ENCODE measurements around the gene CAPN2.
"Not testable (repeated sequence)": the region's sequence is repeated elsewhere in the genome, so short reads cannot be mapped to it uniquely, and the experiment has no call there.

The CAPN2 gene

DNA sequence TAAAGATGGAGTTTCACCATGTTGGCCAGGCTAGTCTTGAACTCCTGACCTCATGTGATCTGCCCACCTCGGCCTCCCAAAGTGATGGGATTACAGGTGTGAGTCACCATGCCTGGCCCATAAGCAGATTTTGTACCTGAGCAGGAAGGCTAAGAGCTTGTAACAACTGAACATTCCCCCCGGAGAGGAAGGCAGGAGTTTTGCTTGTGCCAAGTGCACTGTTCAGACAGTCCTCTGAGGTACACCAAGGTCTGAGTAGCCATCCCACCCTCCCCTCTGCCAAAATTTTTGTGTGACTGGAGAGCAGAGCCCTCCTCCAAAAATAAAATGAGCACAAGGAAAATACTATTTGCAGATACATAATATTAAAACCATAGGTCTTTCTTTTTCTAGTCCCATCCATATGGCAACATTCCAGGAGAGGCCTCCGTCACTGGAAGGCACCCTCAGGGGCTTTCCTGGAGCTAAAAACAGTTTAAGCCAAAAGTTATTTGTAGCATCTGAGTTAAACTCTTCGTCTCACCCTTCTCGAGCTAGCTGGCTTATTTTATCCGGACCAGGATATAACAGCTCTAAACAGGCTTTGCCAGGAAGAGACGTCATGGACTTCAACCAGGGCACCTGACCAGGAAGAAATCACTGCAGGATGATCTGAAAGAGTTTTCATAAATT, 27.2 kb downstream of the CAPN2 start:
- no peak for DNase-seq (ENCODE audit: low spot score)

DNA sequence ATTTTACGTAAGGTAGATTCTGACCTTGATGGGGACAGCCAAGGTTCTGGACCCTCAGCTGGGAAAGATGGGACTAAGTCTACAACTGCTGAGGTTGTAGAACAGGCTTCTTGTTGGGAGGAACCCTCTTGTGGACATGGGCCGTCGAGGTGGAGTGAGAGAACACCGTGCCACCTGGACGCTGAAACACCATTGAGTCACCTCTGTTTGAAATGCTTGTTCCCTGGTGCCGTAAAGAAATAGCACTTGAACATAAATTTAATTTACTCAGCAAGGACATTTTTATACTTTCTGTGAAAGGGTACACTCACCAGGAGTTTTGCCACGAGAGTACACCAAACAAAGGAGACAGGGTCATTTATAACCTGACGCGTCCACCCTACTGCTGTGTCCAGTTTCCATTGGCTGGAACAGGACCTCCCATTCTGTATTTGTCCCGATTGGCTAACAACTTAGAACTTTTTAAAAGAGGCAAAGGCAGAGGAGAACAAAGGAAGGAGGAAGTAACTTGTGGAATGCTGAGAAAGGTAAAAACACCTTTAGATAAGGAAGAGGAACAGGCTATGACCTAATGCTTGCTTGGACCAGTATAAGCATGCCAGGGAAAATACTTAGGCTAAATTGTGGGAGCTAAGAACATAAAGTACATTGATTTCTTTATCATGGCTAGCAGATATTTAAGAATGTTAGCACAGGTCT, 27.8 kb downstream of the CAPN2 start:
- not testable (repeated sequence) for DNase-seq (ENCODE audit: low spot score)

DNA sequence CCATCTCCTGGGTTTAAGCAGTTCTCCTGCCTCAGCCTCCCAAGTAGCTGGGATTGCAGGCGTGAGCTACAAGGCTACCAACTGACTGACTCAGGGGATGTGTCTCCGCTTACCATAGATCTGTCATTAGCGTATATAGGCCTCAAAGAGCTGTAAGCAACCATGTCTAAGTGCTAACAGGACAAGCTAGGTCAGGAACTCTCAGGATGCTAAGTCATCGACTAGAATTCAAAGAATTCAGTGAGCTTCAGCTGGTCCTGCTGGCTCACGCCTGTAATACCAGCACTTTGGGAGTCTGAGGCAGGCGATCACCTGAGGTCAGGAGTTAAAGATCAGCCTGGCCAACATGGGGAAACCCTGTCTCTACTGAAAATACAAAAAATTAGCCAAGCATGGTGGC, 29.5 kb downstream of the CAPN2 start:
- no peak for DNase-seq (ENCODE audit: low spot score)

DNA sequence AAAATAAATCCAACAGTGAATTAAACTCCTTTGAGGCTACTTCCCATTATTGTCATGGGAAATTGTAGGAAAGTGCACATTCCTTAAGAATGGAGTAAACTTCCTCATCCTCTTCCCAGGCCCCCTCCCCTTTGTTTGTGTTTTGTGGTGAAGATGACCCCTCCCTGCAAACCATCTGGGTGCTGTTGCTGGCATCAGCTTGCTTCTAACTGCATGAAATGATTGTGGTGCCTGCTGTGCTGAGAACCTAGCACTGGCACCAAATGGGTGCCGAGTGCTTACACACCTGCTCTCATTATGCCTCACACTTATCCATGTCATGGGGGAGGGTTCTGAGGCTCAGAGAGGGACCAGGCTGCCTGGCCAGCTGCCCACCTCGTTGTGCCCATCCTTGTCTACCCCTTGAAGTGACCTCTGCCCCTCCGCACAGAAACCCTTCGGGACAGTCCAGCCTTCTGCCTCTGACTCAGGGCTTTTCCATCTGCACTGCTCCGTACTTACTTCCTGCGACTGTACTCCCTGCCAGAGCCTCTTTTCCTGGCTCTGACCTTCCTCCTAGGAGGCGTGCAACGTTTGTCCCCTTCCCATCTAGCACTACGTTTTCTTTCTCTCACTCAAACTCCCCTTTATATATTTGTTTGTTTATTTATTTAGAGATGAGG, 30.6 kb downstream of the CAPN2 start:
- DNase-seq (ENCODE audit: low spot score): no peak

DNA sequence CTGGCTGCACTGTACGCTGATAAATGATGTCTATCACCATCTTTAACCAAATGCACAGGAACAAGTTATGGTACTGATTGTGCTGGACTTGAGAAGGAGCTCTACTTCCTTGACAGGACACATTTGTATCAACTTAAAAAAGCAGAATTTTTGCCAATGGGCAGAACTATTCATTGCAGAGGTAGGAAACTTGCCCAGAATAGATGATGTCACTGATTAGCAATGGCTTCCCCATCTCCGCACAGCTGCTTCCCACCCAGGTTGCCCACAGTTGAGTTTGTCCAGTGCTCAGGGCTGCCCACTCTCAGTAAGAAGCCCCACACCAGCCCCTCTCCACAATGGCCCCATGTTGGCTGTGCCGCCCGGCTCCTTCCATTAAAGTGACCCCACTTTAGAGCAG, 33.4 kb downstream of the CAPN2 start:
- DNase-seq (ENCODE audit: low spot score): no peak

DNA sequence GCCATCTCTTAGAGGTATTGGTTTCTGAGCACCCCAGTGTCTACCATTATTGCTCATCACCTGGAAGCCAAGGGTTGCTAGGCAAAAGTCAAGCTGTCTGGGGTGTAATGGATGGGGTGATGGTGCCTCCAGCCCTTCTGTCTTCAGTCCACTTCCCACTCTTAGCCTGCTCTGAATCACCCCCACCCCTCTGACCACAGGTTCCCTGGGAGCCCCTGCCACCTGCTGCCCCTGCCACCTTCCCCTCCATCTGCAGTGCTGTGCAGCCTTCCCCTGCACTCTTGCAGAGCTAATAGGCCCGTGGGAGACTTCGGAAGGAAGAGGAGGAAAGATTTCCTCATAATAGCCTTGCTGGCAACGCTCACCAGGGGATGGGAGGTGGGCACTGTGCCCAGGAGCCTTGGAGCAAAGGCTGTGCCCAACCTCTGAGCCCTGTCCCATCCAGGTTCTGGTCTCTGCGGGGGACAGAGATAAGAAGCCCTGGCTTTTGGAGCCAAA, 35.5 kb downstream of the CAPN2 start:
- DNase-seq (ENCODE audit: low spot score): no peak

DNA sequence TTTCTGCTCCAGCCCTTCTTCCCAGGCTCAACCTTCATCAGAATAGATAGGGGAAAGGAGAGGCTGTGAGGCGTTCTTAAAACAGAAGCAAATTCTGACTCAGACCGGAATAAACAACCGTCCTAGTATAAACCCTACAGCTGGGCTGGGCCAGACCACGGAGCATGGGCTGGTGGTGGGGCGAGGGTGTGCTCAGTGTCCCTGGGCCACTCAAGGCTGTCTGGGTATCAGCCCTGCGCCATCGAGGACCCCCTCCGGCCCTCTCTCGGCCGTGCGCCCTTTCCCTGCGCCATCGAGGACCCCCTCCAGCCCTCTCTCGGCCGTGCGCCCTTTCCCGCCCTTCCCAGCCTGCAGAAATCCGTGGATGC, 36.0 kb downstream of the CAPN2 start:
- DNase-seq (ENCODE audit: low spot score): no peak

DNA sequence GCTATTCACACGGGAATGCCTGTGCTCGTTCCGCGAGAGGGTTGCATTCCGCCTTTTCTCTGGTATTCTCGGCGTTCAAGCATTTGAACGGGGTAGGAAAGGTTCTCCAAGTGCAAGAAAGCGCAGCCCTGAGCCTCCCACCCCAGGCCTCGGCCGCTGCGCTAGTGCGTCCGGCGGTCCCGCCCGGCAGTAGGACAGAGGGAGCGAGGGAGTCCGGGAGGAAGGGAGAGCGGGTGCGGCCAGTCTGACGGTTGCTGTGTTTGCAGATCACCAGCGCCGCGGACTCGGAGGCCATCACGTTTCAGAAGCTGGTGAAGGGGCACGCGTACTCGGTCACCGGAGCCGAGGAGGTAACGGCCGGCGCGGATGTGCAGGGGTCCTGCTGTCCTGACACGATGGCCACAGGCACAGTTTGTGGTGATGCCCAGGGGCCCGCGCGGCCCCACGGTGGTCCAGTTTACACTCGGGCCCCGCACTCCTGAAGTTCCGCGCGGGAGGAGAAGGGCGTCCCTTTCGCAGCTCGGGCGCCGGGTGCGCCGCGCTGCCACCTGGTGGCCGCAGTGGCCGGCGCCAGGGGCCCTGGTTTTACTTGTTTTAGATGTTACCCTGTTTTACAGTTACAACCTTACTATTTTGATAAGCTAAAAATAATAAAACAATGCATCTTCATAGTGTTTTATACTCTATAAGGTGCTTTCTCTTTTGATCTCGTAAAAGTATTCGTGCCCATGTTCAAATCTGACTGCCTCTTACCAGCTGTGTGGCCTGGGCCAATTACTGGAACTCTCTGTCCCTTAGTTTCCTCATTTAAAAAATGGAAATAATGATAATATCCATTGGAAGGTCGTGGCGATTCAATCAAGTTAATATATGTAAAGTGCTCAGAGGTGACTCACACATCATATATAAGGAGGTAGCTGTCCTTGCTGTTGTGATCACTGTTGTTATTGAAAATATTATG, 36.7 kb downstream of the CAPN2 start:
- DNase-seq (ENCODE audit: low spot score): no peak

DNA sequence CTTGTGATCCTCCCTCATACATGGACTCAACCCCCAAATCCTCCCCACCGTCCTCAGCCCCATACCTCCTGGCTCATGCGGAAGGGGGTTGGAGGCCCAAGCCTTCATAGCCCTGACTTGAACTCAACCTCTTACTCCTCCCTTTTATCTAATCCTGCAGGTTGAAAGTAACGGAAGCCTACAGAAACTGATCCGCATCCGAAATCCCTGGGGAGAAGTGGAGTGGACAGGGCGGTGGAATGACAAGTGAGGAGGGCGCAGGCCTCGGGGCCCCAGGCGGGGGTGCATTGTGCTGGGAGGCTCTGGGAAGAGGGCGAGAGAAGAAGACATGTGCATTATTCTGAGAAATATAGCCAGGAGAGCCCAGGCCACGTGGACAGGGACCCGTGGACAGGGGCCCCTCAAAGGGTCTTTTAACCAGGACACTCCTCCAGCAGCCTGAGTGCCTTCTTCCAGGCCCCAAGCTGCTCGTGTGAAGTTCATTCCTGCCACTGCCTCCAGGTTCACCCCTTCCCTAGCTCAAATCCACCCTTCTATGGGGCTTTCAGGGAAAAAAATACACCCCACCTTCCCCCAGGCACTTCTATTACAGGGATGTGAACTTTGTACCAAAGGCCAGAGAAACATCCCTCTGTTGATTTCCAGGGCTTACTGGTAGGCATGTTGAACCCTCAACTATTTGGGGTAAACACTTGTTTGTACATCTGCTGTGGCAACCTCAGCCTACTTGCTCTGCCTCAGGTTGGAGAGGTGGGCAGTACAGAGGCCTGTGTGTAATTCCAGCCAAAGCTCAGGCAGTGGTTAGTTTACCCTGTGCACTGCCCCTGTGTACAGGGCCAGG, 38.6 kb downstream of the CAPN2 start:
- no peak for DNase-seq (ENCODE audit: low spot score)

DNA sequence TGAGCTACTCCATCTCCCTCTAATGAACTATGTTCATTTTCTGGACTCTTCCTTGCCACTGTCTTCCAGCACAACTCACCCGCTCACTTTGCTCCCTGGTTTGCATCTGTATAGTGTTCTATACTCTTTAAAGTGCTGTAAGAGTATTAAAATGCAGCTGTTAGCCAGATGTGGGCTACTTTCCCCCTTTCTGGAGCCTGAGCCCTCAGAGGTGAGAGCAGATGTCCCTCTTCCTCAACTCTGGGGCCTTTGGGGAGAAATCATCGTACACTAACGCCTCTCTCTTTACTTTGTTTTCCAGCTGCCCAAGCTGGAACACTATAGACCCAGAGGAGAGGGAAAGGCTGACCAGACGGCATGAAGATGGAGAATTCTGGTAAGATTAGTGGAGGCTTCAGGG, 39.4 kb downstream of the CAPN2 start:
- DNase-seq (ENCODE audit: low spot score): no peak

DNA sequence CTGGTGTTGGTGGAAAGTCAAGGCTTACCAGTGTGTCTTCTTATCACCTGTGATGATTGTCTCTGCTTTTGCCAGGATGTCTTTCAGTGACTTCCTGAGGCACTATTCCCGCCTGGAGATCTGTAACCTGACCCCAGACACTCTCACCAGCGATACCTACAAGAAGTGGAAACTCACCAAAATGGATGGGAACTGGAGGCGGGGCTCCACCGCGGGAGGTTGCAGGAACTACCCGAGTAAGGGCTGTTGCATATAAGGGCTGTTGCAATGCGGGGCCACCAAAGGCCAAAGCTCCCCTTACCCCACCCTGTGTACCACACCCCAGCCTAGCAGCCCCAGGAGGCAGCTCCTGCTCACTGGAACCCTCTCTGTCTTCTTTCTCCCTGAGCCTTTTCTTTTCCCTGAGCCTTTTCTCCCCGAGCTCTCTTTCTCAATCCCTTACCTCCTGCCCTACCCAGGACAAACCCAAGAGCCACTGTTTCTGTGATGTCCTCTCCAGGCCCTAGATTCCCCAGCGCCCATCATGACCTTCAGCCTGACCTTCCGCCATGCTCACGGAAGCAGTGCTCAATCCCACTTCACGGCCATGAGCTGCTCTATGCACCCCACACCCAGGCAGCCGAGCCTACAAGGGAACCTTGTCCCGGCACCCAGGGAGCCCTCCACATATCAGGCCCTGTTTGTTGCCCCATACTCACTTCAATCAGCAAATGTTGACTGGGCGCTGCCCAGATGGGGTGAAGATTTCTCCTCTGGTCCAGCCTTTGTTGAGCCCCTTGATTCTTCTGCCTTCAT, 40.6 kb downstream of the CAPN2 start:
- DNase-seq (ENCODE audit: low spot score): no peak

DNA sequence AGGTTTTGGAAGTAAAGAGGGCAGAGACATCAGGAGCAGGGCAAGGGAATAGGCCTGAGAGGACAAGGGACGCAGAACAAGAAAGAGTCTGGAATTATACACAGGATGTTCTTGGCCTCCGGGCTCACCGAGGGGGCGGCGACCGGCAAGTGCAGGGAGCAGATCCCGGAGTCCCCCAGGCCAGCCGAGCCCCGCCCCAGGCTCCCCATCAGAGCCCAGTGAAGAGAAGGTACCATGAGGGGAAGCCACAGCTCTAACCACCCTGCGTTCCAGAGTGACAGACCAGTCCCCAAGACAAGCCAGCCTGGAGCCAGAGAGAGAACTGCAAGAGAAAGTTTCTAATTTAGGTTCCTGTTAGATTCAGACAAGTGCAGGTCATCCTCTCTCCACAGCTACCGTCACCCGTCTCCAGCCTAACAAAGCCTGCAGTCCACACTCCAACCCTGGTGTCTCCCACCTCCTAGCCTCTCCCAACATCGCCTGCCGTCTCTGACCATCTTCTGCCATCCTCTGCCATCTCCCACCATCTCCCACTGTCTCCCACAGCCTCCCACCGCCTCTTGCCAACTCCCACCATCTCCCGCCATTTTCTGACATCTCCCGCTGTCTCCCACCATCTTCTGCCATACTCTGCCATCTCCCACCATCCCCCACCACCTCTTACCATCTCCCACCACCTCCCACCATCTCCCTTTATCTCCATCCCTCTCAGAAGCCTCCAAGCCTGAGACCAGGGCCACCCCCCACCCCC, 42.5 kb downstream of the CAPN2 start:
- no peak for DNase-seq (ENCODE audit: low spot score)

DNA sequence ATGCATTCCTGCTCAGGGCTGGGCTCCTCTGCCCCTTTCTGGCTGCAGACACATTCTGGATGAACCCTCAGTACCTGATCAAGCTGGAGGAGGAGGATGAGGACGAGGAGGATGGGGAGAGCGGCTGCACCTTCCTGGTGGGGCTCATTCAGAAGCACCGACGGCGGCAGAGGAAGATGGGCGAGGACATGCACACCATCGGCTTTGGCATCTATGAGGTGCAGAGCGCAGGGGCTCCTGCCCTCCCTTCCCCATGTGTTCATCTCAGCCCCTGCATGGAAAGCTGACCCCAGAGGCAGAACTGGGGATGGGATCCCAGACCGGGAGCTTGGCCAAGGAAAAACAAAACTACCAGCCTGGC, 43.1 kb downstream of the CAPN2 start:
- no peak for DNase-seq (ENCODE audit: low spot score)

DNA sequence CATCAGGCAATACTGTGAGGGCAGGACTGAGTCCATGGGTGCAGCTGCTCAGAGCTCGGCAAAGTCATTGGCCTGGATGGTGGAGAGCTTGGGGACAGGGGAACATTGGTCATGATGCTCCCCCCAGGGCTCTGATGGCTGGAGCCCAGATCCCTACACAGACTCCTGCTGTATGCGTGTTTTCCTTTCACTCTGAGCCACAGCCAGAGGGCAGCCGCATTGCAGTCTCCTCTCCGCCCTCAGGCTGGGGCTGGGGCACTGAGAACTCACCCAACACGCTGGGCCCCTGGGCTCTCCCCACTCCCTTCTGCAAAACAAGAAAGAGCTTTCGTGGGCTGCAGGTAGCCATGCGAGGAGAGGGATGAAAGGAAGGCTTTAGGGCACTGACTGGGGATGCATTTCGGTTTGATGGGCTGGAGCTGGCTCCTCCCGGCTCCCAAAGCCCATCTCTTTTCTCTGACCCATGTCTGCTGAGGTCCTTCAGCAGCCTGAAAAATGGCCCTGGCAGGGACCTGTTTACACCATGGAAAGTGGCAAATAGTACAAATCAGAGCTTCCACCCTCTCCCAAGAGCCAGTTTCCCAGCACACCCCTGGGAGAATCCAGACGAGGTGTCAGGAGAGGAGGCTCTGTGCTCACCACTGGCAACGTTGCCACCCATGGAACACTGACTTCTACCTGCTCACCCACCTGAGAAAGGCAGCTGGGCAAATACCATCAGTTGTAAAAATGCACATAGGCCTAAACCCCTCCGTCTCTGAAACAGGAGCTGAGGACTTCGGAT, 43.8 kb downstream of the CAPN2 start:
- no peak for DNase-seq (ENCODE audit: low spot score)

DNA sequence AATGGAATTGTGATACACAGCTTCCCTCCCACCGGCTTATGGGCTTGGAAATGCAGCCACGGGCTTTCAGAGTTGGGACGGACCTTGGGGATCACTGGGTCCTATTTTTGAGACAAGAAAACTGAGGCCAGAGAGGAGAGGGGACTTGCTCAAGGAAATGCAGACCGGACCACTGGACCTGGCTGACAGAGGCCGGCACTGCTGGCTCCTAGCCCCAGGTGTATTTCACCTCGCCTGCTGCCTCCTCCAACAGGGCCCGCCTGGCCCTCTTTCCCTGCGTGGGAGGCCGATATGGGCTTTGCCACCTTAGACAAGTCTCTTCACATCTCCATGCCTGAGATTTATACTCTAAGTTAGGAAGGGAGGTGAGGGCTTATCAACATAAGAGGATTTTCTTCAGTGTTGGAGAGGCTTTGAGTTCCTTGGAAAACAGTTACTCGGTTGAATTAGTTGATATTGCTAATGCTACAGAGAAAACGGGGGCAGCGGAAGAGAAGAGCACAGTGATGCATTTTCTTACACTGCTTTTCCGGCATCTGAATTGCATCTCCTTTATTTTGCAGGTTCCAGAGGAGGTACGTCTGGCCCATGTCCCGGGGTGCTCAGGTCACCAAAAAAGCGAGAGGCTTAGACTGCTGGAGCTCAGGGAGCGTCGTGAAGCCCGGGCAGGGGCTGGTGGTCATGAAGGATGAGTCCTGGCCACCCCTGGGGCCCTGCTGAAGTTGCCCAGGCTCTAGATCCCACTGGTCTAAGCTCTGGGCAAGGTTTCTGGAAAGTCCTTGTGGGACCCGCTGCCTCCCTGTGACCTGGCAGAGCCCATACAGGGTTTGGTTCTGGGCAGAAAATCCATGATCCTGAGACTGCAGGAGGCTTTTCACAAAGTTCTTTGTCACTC, 44.7 kb downstream of the CAPN2 start:
- DNase-seq (ENCODE audit: low spot score): no peak

DNA sequence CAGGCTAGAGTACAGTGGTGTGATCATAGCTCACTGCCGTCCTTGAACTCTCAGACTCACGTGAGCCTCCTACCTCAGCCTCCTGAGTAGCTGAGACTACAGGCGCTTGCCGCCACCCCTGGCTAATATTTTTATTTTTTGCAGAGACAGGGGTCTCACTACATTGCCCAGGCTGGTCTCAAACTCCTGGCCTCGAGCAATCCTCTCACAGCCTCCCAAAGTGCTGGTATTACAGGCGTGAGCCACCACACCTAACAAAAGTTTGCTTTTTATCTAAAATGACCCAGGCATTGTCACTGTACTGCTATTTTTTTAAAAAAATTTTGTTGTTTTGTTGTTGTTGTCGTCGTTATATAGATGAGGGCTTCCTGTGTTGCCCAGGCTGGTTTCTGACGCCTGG, 46.4 kb downstream of the CAPN2 start:
- no peak for DNase-seq (ENCODE audit: low spot score)

DNA sequence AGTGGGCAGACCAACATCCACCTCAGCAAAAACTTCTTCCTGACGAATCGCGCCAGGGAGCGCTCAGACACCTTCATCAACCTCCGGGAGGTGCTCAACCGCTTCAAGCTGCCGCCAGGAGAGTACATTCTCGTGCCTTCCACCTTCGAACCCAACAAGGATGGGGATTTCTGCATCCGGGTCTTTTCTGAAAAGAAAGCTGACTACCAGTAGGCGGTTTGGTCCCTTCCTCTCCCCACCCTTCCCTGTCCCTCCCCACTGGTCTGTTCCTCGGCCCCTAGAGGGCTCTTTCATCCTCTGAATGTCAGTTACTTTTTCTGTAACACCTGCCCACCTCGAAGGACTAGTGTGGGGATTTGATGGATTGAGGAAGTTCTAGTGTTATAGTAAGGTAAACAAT, 46.9 kb downstream of the CAPN2 start:
- DNase-seq (ENCODE audit: low spot score): no peak

DNA sequence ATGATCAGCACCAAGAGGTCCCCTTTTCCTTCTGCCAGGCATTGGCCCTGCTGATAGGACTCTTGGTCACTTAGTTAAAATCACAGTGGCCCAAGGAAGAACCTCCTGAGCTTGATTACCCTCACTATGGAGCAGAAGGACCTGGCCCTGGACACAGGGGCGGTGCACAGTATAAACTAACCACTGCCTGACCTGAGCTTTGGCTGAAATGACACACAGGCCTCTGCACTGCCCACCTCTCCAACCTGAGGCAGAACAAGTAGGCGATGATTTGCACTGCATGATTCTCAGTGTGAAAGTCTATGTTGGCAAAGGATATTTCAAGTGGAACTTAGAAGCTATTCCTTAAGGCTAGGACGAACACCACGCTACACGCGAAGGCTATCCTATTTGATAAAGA, 48.5 kb downstream of the CAPN2 start:
- no peak for DNase-seq (ENCODE audit: low spot score)

All from RKO (cell line).